GM21786 (cell line): ENCODE data around the gene PKD1L1.
"Not testable (repeated sequence)": the region's sequence is repeated elsewhere in the genome, so short reads cannot be mapped to it uniquely, and the experiment has no call there.

Experiments used
- ATAC-seq: cut with Tn5 transposase; IDR thresholded peaks from one replicate; pipeline ENCODE4 v1.9.1; 2021; ENCODE audit not compliant: unreplicated experiment

Gene PKD1L1

DNA sequence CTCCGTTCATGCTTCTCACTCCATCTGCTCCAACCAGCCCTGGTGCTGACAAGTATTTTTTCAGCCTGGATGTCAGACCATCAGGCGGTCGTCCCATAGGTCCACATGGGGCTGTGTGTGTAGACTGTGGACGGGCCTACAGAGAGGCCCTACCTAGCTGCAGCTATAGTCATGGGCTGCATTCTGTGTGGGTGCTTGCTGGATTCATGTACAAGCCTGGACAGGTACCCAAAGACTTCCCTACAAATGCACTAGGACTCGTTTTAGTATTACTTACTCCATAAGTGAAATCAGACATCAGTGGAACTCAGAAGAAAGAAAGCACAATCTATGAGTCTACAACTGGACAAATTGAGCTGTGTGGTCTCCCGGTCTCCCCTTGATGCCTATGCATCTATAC, 146.8 kb downstream of the PKD1L1 start:
- no peak for ATAC-seq

DNA sequence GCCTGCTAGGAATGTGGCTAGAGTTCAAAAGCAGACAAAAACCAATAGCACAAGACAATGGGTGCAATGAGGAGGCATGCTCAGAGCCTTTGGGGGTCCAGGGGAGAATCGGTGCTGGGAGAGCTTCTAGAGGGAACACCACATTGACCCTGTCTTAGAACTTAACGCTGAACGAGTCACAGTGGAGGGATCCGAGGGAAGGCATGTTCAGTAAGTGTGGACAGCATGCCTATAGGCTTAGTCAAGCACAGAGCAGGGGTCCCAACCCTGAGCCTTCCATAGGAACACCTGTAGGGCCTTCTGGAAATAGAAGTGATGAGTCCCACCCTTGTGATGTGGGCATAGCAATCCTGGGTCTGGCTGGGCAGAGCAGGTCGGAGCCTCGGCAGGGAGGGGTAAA, 148.7 kb downstream of the PKD1L1 start:
- ATAC-seq: no peak

DNA sequence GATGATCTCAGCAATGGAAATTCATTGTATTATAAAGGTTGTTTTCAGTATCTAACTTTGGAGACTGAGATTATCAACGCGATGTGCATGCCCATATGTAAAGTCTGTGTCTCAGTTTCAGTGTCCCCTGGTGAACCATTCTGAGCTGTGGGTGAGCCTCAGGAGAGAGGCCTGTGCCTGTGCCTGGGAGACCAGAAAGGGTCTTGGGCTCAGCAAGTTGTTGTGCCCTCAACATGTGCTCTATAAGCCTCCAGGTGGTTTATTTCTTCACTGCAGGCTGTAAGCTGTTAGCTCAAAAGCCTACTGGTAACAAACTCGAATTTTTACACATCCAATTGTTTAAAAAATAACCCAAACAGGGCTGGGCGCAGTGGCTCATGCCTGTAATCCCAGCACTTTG, 151.9 kb downstream of the PKD1L1 start:
- no peak for ATAC-seq

DNA sequence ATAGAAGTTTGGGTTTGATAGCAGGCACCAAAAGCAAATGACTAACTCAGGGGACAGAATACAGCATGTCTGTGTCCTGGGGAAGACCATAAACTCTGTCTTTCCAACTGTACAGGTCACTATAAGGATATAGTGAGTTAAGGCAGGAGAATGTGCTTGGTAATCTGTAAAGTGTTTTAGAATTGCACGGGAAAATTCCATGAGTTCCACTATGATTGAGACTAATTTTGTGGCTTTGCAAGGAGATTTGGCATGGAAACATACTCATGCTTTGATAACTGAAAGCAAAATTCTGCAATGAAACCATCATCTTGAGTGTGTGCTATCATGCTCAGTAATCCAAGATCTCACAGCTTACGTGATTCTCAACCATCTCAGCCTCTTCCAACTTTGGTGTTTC, 152.6 kb downstream of the PKD1L1 start:
- no peak for ATAC-seq

DNA sequence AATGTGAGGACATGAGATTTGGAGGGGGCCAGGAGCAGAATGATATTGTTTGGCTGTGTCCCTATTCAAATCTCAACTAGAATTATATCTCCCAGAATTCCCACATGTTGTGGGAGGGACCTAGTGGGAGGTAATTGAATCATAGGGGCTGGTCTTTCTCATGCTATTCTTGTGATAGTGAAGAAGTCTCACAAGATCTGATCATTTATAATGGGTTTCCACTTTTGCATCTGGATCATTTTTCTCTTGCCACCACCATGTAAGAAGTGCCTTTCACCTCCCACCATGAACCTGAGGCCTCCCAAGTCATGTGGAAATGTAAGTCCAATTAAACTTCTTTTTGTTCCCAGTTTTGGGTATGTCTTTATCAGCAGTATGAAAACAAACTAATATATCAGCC, 153.1 kb downstream of the PKD1L1 start:
- ATAC-seq: not testable (repeated sequence)

DNA sequence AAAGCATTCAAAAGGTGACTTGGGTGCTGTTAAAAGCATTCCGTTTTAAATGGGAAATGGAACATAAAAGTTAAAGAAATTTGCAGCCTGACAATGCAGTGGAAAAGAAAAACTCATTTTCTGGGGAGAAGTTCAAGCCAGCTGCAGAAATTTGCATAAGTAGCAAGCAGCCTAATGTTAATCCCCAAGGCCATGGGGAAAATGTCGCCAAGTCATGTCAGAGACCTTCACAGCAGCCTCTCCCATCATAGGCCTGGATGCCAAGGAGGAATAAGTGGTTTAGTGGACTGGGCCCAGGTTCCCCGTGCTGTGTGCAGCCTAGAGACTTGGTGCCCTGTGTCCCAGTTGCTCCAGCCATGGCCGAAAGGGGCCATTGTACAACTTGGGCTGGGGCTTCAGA, 154.2 kb downstream of the PKD1L1 start:
- no peak for ATAC-seq

DNA sequence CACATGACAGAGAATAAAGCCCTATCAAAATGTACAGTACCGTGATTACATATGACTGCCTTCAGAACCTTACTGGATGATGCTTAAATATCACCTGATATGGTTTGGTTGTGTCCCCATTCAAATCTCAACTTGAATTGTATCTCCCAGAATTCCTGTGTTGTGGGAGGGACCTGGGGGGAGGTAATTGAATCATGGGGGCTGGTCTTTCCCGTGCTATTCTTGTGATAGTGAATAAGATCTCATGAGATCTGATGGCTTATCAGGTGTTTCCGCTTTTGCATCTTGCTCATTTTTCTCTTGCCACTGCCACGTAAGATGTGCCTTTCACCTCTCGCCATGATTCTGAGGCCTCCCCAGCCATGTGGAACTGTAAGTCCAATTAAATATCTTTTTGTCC, 155.1 kb downstream of the PKD1L1 start:
- not testable (repeated sequence) for ATAC-seq

DNA sequence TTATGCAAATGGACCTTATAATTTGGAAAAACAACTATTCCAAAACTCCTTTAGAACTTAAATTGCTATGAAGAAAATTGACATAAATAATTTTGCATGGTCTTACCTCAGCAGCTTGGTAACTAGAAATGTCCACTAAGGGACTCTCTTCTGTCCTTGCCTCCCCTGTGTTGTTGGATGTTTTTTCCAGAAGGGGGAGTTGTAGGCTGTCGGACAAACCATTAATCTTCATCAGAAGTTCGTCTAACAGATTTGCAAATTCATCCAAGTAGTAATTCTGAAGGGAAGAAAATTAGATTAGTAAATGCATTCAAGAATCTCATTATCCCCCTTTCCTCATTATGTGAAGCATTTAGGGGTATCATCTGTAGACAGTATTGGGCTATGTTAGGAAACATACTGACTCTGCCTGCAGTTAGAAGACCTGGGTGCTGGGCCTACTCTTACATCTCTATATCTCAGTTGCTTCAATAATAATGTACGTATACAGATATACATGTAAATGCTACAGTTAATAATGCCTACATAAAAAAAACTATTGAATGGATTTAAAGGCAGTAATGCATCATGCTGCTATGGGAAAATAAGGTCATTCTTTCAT, 155.6 kb downstream of the PKD1L1 start:
- no peak for ATAC-seq

DNA sequence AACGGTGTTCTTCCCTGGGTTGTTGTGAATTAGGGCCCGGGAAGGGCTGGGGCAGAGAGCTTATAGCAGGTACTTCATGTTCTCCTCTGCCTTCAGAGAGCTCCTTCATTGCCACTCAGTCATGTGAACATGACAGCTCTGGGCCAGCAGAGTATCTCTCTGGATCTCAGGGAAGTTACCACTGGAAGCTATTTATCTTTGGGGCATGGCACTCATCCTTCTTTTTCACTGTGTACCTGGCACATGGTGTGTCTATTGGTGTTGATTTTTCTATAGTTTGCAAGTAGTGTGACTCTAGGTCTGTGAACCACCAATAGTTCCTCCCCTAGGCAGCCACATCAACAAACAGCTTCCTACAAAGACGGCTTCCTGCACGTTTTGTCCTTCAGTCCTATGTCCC, 156.6 kb downstream of the PKD1L1 start:
- ATAC-seq: no peak

DNA sequence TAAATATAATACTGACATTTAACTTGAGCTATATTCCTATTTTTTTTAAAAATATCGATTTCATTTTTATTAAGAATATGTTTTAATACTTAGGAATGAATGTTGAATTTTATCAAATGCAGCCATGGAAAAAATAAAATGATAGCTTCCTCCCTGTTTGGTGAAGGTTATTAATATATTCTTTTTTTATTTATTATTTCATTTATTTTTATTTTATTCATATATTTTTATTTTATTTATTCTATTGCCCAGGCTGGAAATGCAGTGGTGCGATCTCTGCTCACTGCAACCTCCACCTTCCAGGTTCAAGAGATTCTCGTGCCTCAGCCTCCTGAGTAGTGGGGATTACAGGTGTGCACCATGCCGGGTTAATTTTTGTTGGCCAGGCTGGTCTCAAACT, 160.2 kb downstream of the PKD1L1 start:
- ATAC-seq: no peak

DNA sequence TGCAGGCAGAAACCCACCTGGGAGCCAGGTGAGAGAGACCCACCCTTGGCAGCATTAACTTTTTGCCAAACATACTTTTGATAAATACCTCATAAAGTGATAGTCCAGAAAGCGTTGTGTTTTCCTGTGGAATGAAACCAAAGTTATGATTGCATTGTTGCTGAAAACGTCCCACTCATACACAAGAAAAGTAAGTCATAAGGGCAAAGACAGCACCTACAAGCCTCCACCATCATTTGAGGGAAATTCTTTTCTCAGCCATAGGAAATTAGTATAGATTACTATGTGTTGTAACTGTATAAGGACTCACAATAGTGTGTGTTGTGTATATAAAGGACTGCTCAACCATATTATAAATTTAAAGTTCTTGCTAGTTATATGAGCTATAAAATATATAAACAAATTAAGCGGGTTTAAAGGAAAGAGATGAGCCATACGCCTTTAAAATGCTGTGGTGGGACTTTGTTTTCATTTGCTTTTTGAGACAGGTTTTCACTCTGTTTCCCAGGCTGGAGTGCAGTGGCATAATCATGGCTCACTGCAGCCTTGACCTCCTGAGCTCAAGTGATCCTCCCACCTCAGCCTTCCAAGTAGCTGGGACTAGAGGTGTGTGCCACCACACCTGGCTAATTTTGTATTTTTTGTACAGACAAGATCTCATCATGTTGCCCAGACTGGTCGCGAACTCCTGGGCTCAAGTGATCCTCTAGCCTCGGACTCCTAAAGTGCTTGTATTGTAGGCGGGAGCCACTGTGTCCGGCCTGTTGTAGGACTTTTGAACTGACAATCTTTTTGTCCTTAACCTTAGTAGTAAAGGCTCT, 160.8 kb downstream of the PKD1L1 start:
- no peak for ATAC-seq

DNA sequence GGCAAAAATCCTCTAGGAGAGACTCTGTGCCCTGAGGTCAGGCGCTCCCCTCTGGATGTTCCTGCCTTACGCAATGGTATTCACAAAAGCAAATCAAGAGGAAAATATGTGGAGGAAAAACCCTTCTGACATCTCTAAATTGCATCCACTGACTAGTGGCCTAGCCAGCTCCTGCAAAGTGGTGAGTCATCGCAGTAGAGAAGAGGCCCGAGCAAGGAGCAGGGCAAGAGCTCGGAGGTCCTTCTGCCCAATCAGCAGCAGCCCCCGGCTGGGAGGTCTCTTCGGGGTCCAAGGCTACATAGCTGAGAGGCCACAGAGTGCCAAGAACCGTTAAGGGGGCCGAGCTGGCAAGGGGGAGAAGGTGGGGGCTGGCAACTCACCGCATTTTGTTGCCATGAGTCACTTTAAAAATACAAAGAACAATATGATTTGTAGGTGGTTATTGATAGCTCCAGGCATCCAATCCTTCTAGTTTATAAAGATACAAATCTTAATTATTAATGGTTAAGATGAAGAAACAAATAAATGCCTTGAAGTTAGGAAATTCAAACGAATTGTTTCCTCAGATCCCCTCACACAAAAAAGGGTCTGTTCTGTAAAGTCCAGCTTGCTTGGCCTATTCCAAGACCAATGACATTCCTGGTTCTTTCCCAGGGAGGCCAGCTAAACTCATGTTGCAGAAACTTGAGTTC, 161.6 kb downstream of the PKD1L1 start:
- ATAC-seq: no peak

DNA sequence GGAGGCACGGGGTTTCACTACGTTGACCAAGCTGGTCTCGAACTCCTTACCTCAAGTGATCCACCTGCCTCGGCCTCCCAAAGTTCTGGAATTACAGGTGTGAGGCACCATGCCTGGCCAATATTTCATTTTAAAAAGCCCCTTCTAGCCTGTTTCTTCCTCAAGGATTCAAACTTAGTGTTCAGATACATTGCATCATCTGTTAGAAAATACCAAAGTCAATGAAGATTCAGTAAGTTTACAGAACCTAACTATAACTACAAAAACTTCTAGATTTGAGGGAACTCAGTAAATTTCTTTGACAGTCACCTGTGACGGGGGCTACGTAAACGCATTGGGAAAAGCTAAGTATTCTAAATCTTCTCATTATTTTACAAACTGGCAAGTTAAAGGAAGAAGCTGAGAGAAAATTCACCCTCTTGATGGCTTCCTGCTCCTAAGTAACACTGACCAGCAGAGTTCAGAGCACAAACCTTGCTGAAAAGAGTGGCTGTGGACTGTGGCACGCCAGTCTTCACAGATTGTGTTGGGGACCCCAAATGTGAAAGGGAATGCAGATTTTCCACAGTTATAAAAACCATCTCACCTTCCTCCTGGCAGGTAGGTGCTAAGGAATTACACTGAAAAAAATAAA, 162.2 kb downstream of the PKD1L1 start:
- ATAC-seq: no peak

DNA sequence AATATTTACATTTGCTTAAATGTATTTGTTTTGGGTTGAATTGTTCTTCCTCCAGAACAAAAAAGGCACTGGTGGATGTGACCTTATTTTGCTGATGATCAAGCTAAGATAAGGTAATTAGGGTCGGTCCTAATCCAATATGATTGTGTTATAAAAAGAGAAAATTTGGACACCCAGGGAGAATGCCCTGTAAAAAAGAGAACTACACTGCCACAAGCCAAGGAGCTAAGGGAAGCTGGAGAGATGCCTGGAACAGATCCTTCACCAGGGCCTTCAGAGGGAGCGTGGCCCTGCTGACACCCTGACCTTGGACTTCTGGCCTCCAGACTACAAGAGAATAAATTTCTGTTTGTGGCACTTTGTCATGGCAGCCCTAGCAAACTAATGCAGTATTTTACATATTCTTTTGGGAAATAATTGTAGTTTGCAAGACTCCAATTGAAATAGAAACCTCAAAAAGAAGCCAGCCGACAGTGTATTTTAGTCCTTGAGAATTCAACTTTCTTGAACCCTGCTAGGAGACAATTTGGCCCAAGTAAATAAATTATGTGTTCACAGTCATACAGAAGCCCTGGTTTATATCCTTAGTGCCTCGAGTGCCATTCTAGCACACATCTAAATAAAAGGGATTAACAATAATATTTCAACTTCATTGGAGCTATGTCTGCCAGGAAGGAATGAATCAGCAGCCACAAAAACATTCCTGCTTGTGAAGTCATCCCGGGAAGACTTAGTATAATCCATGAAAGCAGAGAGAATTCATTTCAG, 164.6 kb downstream of the PKD1L1 start:
- no peak for ATAC-seq

DNA sequence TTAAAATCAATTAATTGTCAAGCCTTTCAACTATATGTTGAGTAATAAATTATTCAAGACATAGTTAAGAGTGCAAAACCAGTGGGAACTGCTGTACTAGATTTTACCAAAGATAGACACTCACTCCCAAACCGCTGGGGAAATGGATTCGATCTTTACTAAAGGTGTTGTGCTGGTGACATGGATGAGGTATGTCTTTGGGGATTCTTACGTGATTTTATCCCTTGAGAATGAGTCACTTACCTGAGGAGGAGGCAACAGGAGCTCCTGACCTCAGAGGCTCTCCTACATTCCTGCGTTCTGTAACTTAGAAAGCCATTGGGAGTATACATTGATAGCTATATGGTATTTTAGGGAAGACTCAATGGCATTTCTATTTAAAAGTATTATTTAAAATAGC, 165.5 kb downstream of the PKD1L1 start:
- ATAC-seq: no peak

DNA sequence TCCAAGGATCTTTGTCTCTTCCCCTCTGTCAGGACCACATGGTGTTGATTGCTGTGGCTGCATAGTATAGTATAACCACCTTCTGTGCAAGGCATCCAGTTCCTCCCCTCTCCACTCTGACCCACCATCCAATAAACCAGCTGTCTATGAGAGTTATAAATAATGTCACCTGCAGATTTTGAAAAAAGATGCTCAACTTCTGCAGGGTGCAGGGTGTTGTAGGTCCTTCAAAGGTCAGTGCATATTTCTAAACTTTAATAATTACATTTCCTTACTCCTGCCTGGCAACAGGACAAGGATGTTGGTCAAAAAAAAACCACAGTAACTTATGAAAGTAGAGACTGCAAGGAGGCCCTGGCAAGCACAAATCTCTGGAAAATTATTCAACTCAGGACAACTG, 166.2 kb downstream of the PKD1L1 start:
- ATAC-seq: no peak

DNA sequence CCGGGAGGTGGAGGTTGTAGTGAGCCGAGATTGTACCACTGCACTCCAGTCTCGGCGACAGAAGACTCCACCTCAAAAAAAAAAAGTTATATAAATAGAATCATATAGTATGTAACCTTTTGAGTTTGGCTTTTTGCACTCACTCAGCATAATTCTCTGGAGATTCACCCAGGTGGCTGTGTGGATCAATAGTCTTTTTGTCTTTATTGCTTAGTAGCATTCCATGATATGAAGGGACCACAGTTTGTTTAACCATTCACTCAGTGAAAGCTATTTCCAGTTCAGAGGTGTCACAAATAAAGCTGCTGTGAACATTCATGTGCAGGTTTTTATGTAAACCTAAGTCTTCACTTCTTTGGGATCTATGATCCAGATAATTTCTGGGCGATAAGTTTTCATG, 167.7 kb downstream of the PKD1L1 start:
- ATAC-seq: no peak

DNA sequence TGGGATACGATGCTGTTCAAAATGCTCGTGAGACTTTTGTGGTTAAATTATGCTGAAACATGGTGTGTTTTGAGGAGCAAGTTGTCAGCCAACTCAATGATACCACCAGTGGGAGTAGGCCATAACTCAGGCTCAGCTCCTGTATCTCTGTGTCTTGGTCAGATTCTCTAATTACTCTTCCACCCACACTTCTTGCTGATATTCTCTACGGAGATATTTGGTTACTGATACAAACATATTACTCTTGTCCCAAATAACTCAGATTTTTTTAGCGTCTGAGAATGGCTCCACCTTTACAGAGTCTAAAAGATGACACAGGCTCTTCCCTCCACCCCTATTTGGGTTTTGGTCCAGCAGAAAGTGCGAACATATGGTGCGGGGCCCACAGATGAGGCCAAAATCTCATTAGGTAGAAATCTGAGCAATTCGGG, 168.9 kb downstream of the PKD1L1 start:
- no peak for ATAC-seq

DNA sequence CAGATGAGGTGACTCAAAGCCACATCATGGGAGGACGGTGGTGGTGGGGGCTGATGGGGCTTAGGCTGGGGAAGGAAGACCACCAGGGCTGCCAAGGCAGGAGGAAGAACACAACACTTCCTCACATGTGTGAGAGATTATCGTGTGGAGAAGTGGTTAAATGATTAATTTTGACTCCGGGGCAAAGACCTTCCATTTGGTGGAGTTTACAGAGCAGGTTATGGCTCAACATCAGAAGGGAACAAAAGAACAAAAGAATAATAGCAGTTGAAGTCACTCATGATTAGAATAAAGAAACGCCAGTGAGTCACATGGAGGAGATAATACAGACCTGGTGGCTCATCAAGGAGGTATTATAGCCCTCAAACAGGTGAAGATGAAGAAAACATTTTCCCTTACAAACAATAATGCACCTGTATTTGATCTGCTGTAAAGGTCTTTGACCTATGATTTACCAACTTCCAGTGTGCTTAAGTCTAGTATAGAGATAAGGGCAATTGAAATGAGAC, 170.1 kb downstream of the PKD1L1 start:
- ATAC-seq: no peak

DNA sequence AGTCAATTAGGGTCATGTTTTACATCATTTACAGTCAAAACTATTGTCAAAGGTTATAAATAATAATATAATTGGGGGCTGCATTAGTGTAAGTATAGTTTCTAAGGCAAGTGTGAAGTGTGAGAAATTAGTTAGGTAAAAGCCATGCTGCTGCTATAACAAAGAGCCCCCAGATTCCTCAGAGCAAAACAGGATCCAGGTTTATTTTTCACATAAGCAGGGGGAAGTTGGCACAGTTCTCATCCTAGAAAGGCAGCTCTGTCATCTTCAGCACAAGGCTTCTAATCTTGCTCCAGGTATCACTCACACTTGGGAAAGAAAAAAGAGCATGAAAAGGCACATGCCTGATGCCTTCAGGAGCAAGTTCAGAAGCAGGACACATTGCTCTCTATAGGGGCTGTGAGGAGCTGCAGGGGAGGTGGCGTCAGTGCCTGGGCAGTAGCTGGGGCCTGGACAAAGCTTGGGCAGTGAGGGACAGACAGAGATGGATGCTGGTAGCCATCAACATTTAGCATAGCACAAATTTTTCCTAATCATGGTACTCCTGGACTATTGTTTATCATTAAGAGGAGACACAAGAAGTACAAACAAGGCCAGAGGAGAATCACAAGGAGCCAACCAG, 170.6 kb downstream of the PKD1L1 start:
- no peak for ATAC-seq
